HG03175 (cell line): Measurements from ENCODE around the gene TRERF1.
"Not testable (repeated sequence)": the region's sequence is repeated elsewhere in the genome, so short reads cannot be mapped to it uniquely, and the experiment has no call there.

Source experiments
- ATAC-seq: cut with Tn5 transposase; IDR thresholded peaks from one replicate; pipeline ENCODE4 v1.9.1; 2021; ENCODE audit warnings: mild to moderate bottlenecking, moderate library complexity; ENCODE audit not compliant: unreplicated experiment

TRERF1 gene

GRCh38 chr6:42451333-42452170 lies at the start of gene TRERF1:
Gene TRERF1 (minus strand): TSS chr6:42451926. CDS start chr6:42269590, 182,336 bp downstream.
- peak; percentile 48 for ATAC-seq

- no peak for ATAC-seq
Measured at GRCh38 chr6:42498473-42499128, 46.9 kb upstream of the TRERF1 start.

- ATAC-seq = no peak
Measured at GRCh38 chr6:42493914-42494539, 42.3 kb upstream of the TRERF1 start.

GRCh38 chr6:42488129-42488528 lies 36.4 kb upstream of the TRERF1 start:
- no peak for ATAC-seq

- ATAC-seq = no peak
Measured at GRCh38 chr6:42484261-42484660, 32.5 kb upstream of the TRERF1 start.

- no peak for ATAC-seq
Measured at GRCh38 chr6:42482174-42482573, 30.4 kb upstream of the TRERF1 start.

- ATAC-seq = no peak
Measured at GRCh38 chr6:42471714-42472113, 20.0 kb upstream of the TRERF1 start.

GRCh38 chr6:42471142-42471541 lies 19.4 kb upstream of the TRERF1 start:
- ATAC-seq = no peak

GRCh38 chr6:42468273-42468672 lies 16.5 kb upstream of the TRERF1 start:
- no peak for ATAC-seq

- ATAC-seq = no peak
Measured at GRCh38 chr6:42467651-42468050, 15.9 kb upstream of the TRERF1 start.

GRCh38 chr6:42466470-42466869 lies 14.7 kb upstream of the TRERF1 start:
- ATAC-seq = not testable (repeated sequence)

GRCh38 chr6:42462474-42462972 lies 10.8 kb upstream of the TRERF1 start:
- no peak for ATAC-seq

- no peak for ATAC-seq
Measured at GRCh38 chr6:42460883-42461282, 9.2 kb upstream of the TRERF1 start.

GRCh38 chr6:42459888-42460287 lies 8.2 kb upstream of the TRERF1 start:
- no peak for ATAC-seq

GRCh38 chr6:42454428-42454791 lies 2.7 kb upstream of the TRERF1 start:
- ATAC-seq = no peak

- no peak for ATAC-seq
Measured at GRCh38 chr6:42453654-42454427, 2.1 kb upstream of the TRERF1 start.

GRCh38 chr6:42453031-42453653 lies 1.4 kb upstream of the TRERF1 start:
- ATAC-seq = peak; percentile 53

GRCh38 chr6:42452171-42453030 lies 675 bp upstream of the TRERF1 start:
- peak; percentile 35 for ATAC-seq

GRCh38 chr6:42450477-42451332 lies 1.0 kb downstream of the TRERF1 start:
- ATAC-seq = no peak
